NCI-H2107 treated with DMSO at 0.1 percent for 48 hours (cell line): ENCODE results near the gene DYNLT1.
A peak's percentile ranks its signal among the peaks of the same experiment; 100 is the strongest.
"Not testable (repeated sequence)": the region's sequence is repeated elsewhere in the genome, so short reads cannot be mapped to it uniquely, and the experiment has no call there.

Experiments
- DNase-seq: peaks from one replicate; lab custom pipeline; 2025; ENCODE audit not compliant: unreplicated experiment; lab: John Stamatoyannopoulos, UW

Gene DYNLT1

DNA sequence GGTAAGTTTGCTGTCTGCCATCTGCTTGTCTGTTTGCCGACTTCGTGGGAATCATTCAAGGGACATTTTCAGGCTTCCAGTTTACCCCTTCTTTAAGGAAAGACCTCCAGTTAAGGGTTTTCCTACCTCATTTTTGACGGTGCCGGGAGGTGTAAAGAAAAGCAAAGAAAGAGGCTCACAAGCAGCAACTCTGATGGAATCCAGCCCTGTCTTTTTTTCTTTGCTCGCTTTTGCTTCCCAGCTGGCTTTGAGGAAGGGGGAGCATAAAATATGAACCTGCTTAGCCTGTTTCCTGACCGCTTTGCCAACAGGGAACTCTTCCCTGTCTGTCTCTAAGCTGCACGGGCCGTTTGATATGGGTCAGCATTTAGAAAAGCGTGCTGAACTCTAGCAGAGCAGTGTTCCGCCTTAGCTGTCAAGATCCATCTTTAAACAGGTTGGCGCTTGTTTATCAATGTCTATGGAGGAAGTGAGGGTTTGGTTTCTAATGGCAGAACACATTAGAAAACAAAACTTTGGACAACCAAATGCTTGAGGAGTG is 19.2 kb upstream of the DYNLT1 start:
- DNase-seq: peak; percentile 57

DNA sequence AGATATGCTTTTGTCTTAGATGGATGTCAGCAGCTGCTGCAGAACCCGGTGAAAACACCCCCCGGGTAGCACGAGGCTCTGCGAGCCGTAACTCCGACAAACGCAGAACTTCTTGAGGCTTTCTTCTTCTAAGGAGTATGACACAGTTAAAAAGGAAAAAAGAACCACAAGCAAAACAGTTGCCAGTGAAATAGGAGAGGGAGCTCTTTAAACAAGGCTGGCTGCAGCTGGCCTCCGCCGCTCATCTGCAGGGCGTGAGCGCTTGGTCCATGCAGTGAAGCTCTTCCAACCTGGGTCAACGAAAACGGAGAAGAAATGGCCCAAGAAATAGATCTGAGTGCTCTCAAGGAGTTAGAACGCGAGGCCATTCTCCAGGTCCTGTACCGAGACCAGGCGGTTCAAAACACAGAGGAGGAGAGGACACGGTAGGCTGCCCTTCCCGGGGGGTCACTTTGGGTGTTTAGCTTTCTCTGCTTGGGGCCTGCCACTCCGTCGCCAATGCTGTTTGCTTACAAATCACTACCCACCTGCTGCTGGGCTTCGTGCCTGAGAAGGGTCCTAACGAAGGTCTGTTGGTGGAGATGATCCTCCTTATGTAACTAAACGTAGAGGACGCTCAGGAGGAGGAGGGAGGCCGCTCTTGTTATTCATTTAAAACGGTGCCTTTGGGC is 18.5 kb upstream of the DYNLT1 start:
- peak; percentile 68 for DNase-seq

DNA sequence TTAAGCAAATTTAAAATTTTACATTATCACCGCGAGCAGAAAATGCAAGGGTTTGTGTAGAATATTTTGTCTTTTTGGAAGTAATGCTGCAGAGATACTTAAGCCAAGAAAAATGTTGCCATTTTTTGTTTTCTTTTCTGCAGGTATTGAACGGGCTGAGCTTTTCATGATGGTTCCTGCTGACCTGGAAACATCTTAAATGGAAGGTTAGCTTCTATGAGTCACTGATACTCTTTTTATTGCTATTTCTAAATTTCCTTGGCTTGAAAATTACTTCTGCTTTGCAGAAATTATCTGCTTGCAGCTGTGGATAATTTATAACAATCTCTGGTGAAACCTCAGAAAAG is 18.0 kb upstream of the DYNLT1 start:
- peak; percentile 61 for DNase-seq

DNA sequence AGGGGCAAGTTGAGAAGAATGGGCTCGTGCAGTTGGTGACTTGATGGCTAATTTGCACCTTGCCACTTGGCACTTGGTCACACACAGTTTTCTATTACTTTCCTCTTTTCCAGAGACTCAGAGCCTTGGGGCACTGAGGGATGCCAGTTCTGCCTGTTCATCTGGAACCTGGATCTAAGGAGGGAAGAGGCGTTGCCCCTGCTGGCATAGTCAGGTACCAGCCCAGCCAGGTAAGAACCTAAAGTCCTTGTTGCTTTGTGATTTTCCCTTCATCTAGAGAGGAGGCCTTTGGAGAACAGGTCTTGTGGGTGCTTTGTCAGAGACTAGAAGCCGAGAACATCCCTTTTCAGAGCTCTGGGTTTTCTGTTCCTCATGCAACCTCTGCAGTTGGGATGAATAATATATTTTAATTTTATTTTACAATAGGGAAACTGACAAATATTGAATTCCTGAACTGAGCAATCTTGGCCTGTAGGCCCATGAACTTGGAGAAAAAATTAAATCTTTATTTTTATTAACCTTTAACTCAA is 16.7 kb upstream of the DYNLT1 start:
- no peak for DNase-seq

DNA sequence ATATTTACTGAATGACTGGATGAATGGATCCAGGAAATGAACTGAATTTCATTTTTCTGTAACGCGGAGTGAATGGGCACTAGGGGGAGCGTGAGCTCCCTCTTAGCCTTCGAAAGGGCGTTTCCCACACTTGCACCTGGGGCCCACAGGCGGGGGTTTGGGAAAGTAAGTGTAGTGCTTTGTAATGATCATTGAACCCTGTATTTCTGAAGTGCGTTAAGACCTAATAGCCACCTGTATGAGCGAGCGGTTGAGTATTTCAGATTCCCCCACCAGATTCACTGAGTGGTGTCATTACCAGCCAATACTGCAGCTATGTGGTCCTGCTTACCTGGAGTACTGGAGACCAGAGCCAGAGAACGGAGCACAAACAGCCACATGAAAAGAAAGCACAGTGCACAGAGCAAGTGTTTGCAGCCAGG is 15.8 kb upstream of the DYNLT1 start:
- peak; percentile 95 for DNase-seq

DNA sequence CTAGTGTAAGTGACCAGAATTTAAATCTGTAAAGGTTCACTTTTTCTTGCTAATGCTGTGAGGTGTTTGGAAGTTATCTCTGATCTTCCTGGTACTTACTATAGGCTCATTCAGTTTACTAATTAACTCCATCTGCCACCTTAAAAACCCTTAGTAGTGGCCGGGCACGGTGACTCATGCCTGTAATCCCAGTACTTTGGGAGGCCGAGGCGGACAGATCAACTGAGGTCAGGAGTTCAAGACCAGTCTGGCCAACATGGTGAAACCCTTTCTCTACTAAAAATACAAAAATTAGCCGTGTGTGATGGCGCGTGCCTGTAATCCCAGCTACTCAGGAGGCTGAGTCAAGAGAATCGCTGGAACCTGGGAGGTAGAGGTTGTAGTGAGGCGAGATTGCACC is 12.4 kb upstream of the DYNLT1 start:
- not testable (repeated sequence) for DNase-seq

DNA sequence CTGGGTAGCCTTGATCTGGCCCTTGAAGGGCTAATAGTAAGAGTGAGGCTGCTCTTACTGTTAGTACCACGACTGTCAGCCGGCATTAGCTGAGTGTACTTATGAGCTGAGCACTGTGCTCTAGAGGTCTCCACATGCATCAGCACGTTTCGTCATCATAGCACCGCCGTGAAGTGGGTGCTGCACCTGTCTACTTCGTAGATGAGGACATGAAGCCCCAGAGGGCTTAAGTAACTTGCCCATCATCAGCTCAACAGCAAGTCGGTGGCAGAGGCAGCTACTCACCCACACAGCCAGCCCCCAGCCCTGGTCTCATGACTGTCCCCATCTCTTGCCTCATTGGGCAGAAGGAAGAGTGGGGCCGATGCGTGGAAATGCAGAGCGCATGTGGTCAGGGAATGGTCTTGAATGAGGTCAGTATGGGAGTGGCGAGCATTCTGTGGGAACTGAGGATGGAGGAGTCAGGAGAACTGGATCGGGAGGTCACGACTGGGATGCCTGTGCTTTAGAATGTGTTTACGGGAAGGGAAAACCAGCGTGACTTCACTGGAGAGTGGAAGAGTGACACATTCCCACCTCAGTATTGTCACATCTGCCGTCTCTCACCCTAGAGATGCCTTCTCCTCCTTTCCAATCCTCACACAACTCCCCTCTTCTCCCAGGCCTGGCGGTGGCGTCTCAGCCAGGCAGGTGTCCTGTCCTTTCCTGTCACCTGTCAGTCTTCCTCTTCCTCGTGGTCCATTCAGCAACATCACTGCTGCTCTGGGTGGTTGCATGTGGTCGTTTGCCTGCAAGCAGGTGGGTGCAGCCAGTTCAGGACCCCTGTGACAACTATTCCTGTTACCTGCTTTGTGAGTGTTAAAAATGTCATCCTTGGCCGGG is 11.3 kb upstream of the DYNLT1 start:
- DNase-seq: peak; percentile 85

DNA sequence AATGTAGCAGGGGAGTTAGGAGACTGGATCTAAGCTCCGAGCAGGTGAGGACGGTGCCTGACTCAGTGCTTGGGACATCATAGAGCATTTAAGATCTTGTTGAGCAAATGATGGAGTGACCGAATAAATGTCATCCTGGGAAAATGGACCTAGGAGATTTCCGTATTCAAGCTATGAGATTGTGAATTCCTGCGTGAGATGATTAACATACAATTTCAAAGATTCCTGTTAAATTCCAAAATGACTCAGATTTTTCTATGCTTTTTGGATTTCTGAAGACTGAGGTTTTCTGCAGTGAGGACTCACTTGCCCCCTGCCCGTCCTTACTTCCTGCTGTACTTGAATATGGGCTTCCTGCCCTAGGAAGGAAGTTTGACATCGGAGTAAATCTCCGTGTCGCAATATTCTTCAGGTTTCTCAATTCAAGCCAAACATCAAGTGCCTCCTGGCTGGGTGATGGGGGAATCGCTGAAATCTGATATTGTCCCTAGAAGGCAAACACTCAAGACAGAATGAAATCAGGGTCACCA is 10.5 kb upstream of the DYNLT1 start:
- DNase-seq: no peak

DNA sequence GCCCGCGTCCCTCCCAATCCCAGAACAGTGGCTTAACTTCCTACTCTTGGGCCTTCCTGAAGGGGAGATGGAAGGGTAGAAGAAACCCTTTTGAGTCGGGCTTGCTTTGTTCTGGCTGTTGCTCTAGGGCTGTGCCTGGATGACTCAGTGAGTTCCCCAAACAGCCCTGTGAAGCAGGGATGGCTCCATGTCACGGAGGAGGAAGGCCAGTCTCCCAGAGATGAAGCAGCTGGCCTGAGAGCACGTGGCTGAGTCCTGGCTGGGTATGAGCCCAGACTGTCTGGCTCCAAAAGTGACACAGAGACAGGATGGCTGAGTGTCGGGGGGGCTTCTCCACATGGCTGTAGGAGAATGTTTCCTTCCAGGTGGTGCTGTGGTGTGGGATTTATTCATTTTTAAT is 10.0 kb upstream of the DYNLT1 start:
- DNase-seq: no peak

DNA sequence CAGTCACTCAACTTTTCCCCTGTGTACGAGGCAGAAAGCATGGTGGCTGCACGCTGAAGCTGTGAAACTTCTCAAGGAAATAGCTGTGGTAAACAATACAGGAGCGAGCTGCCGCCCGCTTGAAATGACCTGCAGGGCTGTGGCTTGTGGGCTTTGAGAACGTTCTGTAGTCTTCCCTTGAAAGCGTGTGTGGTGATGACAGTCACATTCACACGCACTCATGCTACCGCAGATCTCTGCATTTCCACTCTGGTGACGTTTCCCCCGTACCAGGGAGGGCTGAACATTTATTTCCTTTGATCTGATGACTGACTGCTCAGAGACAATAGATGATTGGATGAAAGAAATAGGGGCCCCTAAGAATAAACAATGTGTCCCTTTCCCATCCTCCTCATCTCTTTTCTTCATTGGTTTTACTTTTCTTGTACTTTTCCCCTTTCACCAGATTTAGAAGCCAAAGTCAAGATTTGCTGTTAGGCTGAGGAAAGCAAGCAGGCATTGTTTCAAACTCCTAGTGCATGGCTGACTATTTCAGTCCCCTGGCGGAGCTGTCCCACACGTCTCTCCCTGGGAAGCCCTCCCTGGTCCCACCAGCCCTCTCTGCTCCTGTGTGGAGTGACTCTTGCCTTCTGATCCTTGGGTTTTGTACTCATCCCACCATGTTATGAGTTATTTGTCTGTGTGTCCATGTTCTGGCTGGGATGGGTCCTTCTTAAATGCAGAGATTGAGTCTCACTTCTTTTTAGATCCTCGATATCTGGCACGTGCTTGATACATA is 9.2 kb upstream of the DYNLT1 start:
- DNase-seq: no peak

DNA sequence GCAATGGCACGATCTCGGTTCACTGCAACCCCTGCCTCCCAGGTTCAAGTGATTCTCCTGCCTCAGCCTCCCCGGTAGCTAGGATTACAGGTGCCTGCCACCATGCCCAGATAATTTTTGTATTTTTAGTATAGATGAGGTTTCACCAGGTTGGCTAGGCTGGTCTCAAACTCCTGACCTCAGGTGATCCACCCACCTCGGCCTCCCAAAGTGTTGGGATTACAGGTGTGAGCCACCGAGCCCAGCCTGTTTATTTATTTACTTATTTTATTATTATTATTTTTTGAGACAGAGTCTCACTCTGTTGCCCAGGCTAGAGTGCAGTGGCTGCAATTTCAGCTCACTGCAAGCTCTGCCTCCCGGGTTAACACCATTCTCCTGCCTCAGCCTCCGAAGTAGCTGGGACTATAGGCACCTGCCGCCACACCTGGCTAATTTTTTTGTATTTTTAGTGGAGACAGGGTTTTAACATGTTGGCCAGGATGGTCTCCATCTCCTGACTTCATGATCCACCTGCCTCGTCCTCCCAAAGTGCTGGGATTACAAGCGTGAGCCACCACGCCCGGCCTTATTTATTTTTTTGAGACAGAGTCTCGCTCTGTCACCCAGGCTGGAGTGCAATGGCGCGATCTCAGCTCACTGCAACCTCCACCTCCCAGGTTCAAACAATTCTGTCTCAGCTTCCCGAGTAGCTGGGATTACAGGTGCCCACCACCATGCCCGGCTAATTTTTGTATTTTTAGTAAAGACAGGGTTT is 7.6 kb upstream of the DYNLT1 start:
- DNase-seq: not testable (repeated sequence)

DNA sequence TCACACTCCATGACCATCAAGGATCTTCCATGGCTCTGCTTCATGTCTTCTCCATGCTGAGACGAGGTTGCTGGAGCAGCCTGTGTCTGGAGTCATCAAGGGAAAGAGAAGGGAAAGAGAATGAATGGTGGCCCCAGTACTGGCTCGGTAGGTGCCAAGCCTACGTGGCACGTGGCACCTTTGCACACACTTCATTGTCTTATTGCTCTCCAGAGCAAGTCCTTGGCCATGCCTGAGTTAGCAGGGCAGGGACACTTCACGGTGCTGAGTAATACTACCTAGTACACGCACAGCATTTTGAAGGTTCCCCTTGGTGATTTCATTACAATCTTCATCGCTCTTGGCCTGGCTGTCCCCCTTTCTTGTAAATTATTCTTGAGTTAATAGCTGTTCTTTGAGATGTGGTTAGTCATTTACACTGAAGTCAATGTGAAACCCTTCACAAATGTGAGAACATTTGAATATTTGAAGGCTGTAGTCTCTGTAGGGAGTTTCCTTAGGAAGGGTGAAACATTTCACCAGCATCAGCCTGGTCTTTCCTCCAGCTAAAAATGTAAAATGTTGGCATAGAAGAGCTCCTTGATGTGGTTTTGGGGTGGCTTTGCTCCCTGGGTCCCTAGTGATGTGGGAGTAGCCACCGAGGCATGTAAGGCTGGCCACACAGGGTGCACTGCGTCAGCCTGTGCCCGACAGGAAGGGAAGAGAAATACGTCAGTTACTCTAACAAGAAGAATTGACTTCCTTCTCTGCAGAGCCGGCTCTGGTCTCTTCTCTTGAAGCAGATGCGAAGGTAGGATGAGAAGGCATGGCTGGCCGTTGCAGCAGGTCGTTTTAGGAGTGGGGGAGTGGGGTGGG is 5.0 kb upstream of the DYNLT1 start, which contains the start of gene SYTL3:
SYTL3 (plus strand) TSS at position 766 of the 855 bp plus-strand sequence. CDS start 13,215 bp downstream, outside the sequence.
- DNase-seq: no peak

DNA sequence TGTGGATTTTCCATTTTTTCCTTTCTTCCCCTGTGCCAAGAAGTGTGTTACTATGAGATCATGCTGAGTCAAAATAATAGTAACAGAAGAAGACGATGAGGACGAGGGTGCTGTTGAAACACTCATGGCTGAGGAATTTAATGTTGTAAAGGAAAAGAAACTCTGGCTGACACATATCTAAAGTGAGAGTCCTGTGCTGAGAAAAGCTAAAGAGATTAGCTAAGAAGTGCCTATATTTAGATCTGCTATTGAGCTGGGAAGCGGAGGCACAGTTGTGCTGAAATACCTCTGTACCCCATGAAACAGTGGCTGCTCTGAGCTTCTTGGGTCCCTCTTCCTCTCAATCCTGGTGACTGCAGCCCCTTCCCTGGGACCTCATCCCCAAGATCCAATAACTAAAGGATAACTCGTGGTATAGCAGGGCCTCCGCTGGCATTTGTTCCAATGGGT is 4.2 kb upstream of the DYNLT1 start:
- DNase-seq: no peak

DNA sequence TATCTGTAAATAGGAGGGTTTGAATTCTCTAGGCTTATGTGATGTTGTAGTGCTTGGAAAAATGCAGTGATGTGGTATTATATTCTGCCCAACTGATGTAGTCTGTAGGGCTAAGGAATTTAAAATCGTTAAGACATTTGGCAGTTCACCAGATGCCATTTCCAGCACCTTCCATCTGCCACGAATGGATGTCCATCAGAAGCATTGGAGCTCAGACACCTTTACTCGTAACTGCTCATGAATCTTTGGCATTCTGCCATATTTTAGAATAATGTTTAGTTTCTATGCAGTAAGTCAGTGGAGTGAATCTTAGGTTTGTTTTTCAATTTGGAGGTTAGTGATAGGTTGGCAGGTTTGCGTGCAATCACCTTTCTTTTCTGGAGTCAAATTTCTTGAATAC is 3.0 kb upstream of the DYNLT1 start:
- no peak for DNase-seq

DNA sequence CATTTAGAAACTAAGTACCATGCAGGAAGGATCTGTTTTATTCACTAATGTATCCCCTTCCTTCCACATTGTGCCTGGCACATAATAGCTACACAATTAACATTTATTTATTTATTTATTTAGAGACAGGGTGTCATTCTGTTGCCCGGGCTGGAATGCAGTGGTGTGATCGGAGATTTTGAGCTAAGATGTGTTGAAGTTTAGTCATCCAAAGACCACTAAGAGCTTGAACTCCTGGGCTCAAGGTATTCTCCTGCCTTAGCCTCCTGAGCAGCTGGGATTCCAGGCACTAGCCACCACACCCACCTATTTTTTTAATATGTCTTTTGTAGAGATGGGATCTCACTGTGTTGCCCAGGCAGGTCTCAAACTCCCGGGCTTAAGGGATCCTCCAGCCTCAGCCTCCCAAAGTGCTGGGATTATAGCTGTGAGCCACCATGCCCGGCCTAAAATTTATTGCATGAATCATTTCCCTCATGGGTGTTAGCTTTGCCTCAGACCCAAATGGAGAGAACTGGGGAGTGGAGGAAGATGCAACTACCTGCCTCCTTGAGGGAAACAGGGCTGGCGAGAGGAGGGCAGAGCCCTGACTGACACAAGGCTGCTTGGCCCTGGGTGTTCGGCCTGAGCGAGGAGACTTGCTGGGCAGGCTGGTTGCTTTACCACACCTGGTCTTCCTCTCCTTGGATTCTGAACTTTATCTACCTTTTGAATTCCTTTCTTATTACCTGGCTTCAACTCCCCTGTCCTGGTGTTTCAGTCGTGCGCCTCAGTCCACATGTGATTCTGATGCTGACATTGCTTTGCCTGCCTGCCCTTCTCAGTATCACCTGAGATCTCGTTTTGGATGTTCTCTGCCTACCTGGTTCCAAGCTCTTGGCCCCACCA is 1.7 kb upstream of the DYNLT1 start:
- DNase-seq: no peak

DNA sequence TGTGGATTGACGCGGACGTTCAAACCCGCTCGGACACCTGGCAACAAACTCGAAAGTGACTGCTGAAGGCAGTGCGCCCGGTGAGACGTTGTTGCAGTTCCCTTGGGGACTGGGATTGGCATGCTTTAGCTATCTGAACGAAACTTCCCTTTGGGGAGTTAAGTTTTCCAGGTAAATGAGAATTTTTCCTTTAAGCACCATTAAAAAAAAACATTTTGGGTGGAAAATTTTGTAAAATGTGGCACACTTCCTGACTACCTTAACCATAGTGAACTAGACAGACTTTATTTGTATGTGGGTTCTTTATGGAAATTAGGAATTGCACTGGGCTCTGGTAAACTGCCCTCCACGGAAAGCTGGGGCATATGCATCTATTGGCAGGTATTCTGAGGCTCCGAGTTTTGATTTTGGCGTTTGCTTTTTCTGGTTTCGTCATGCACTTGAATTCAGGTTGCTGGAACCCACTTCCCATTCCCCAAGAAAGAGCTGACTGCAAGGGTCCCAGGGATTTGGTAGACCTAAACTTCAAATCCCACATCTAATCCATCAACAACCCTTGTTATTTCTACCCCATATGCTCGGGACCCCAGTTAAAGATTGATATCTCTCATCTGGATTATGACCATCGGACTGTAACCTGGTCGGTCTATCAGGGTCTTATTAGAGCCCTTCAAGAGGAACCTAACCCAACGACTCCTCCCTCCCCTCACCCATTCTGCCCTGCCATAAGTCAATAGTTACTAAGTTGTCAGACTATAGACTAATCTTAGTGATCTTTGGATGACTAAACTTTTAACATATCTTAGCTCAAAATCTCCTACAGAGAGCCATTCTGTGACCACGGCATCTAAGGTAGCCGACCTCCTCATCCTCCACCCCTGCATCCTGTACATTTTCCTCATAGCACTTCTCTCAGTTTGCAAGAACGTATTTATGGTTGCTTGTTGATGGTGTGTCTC is 800 bp upstream of the DYNLT1 start:
- no peak for DNase-seq

DNA sequence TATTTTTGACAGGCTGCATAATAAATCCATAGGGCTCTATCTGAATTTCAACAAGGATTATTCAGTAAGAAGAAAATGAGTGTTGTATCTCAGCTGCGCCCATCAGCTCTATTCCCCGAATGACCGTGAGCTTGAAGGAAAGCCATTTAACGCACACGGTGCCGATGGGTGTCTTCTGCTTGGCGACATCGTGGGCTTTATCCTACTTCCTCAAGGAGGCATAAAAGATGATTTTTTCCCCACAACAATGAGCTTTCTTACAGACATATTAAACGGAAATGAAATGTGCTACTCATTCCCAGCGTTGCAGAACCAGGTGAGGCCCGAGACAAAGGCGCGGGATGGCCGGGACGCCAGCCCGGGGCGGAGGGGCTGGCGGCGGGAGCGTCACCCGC is 710 bp downstream of the DYNLT1 start:
- DNase-seq: no peak
